HEK293T (cell line): ENCODE results near the gene MAG.

Source experiments
- ARNT ChIP-seq: fragments of 450-650 bp; IDR thresholded peaks from 2 replicates; pipeline ENCODE4 v1.6.1; 2017; ENCODE audit warnings: mild to moderate bottlenecking
- BHLHE40 ChIP-seq: fragments of 450-650 bp; IDR thresholded peaks from 2 replicates; pipeline ENCODE4 v1.6.1; 2016; ENCODE audit warnings: mild to moderate bottlenecking, moderate library complexity, borderline replicate concordance
- CTBP1 ChIP-seq: fragments of 450-650 bp; IDR thresholded peaks from 2 replicates; pipeline ENCODE4 v1.6.1; 2016; ENCODE audit warnings: borderline replicate concordance
- FOXA1 ChIP-seq: fragments of 450-650 bp; IDR thresholded peaks from 2 replicates; pipeline ENCODE4 v1.6.1; 2016; ENCODE audit warnings: mild to moderate bottlenecking
- FOXK2 ChIP-seq: fragments of 450-650 bp; IDR thresholded peaks from 2 replicates; pipeline ENCODE4 v1.6.1; 2016; ENCODE audit warnings: mild to moderate bottlenecking
- FOXM1 ChIP-seq: fragments of 450-650 bp; IDR thresholded peaks from 2 replicates; pipeline ENCODE4 v1.6.1; 2017; ENCODE audit warnings: mild to moderate bottlenecking, borderline replicate concordance
- HDGF ChIP-seq: fragments of 450-650 bp; IDR thresholded peaks from 2 replicates; pipeline ENCODE4 v1.6.1; 2017; ENCODE audit warnings: antibody characterized with exemption, borderline replicate concordance
- L3MBTL2 ChIP-seq: fragments of 450-650 bp; conservative IDR thresholded peaks from 2 replicates; pipeline ENCODE4 v1.6.1; 2016; ENCODE audit warnings: mild to moderate bottlenecking
- NFRKB ChIP-seq: fragments of 450-650 bp; IDR thresholded peaks from 2 replicates; pipeline ENCODE4 v1.6.1; 2016; ENCODE audit warnings: mild to moderate bottlenecking, moderate library complexity
- SP1 ChIP-seq: fragments of 450-650 bp; IDR thresholded peaks from 2 replicates; pipeline ENCODE4 v1.6.1; 2017
- SUZ12 ChIP-seq: fragments of 450-650 bp; IDR thresholded peaks from 2 replicates; pipeline ENCODE4 v1.6.1; 2016; ENCODE audit warnings: mild to moderate bottlenecking
- TARDBP ChIP-seq: fragments of 450-650 bp; IDR thresholded peaks from 2 replicates; pipeline ENCODE4 v1.6.1; 2016
- ZNF384 ChIP-seq: fragments of 450-650 bp; IDR thresholded peaks from 2 replicates; pipeline ENCODE4 v1.6.1; 2016
- TF ChIP-seq, protein P1 (sequence below): fragments of 450-650 bp; IDR thresholded peaks from 2 replicates; pipeline ENCODE4 v1.6.1; 2016

DNA sequence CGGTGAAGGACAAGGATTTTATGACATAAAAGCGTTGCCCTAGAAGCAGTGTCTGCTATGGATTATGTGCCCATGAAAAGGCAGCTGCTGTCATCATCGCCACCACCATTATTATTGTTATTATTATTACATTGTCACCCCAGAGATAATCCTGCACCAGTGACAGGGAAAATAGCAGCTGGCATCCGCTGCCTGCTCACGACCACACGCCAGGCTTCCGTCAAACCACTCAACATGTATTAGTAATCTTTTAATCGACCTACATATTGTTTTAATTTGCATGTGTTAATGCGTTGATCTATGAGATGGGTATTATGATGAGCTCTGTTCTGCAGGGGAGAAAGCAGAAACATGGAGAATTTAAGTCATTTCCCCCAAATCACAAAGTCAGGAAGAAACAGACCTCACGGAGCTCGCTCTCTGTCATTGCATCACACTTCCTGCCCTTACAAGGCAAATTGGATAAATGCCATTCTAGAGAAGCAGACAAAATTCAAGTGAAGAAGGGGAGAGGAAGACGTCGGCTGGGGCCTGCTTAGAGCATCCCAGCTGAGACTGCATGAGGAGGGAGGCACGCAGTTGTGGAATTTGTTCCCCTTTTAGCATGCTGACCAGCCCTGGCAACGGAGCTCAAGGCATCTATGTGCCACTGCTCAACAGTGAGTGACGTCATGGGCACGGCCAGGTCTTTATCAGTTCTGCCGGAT, 66.1 kb downstream of the MAG start, which contains the start of gene FFAR3:
- no peak for TF ChIP-seq ARNT
- TF ChIP-seq NFRKB, result no peak
- no peak for TF ChIP-seq L3MBTL2
- no peak for TF ChIP-seq BHLHE40
- TF ChIP-seq FOXK2, result no peak
- no peak for TF ChIP-seq SUZ12
- TF ChIP-seq FOXA1, result no peak
- no peak for TF ChIP-seq CTBP1
- TF ChIP-seq, protein P1, sequence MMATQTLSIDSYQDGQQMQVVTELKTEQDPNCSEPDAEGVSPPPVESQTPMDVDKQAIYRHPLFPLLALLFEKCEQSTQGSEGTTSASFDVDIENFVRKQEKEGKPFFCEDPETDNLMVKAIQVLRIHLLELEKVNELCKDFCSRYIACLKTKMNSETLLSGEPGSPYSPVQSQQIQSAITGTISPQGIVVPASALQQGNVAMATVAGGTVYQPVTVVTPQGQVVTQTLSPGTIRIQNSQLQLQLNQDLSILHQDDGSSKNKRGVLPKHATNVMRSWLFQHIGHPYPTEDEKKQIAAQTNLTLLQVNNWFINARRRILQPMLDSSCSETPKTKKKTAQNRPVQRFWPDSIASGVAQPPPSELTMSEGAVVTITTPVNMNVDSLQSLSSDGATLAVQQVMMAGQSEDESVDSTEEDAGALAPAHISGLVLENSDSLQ, result no peak
- TF ChIP-seq ZNF384, result no peak
- no peak for TF ChIP-seq FOXM1
- no peak for TF ChIP-seq HDGF
- no peak for TF ChIP-seq SP1
- no peak for TF ChIP-seq TARDBP
